IPS DF 6.9 (cell line): ENCODE data around the gene ATP11A.

Experiments
- DNase-seq: peaks from one replicate; pipeline ENCODE4 v3.0.0-alpha.2; 2013; ENCODE audit warnings: low read depth, low spot score
- H3K27ac ChIP-seq: one replicate; pipeline ENCODE4 v1.5.1; 2013; ENCODE audit warnings: low read length, control low read depth
- H3K27me3 ChIP-seq: 2 replicates; pipeline ENCODE4 v1.6.1; 2013; ENCODE audit warnings: mild to moderate bottlenecking, low read length; ENCODE audit not compliant: control insufficient read depth, insufficient read depth
- H3K36me3 ChIP-seq: 2 replicates; pipeline ENCODE4 v1.6.1; 2013; ENCODE audit warnings: low read length; ENCODE audit not compliant: control insufficient read depth, insufficient read depth
- H3K4me1 ChIP-seq: 2 replicates; pipeline ENCODE4 v1.6.1; 2013; ENCODE audit warnings: low read length; ENCODE audit not compliant: control insufficient read depth, insufficient read depth
- H3K4me3 ChIP-seq: 2 replicates; pipeline ENCODE4 v1.5.1; 2013; ENCODE audit warnings: mild to moderate bottlenecking, low read length
- H3K9me3 ChIP-seq: 2 replicates; pipeline ENCODE4 v1.6.1; 2013; ENCODE audit warnings: low read length, inconsistent platforms; ENCODE audit not compliant: control insufficient read depth, insufficient read depth
- WGBS: extraction: QIAGEN DNeasy Blood & Tissue Kit; methylation state at CpG from one replicate; pipeline ENCODE4 v1.1.7; 2013; ENCODE audit warnings: mixed read lengths, missing lambda C conversion rate; ENCODE audit not compliant: insufficient read length, insufficient coverage; 5-methylcytosine and 5-hydroxymethylcytosine counted together

ATP11A gene

GRCh38 chr13:112900691-112901091 lies 210.9 kb downstream of the ATP11A start:
- Histone ChIP-seq H3K9me3 (no peaks in the 10 kb centered on the region), H3K4me1 (peaks cover 5% of the 10 kb centered on the region; the same call in 1 of the 2 replicates), H3K4me3 (no peak overlapping the region), H3K36me3 (peaks cover 6% of the 10 kb centered on the region), H3K27ac (no peak overlapping the region), H3K27me3 (no peaks in the 10 kb centered on the region)
- no CpG with 5 or more reads among the region's 8 CpGs for WGBS
- DNase-seq: no peak

- Histone ChIP-seq H3K9me3 (no peaks in the 10 kb centered on the region), H3K27me3 (no peaks in the 10 kb centered on the region), H3K4me1 (peaks cover 8% of the 10 kb centered on the region), H3K36me3 (peaks cover 6% of the 10 kb centered on the region), H3K27ac (no peak overlapping the region), H3K4me3 (no peak overlapping the region)
- WGBS: no CpG with 5 or more reads among the region's 14 CpGs
- DNase-seq: no peak
Observed at GRCh38 chr13:112902101-112902651, 212.3 kb downstream of the ATP11A start.

GRCh38 chr13:112902669-112903068 lies 212.8 kb downstream of the ATP11A start:
- Histone ChIP-seq H3K36me3 (peaks cover 6% of the 10 kb centered on the region), H3K27ac (no peak overlapping the region), H3K27me3 (no peaks in the 10 kb centered on the region), H3K4me1 (peaks cover 8% of the 10 kb centered on the region), H3K4me3 (no peak overlapping the region), H3K9me3 (no peaks in the 10 kb centered on the region)
- WGBS: no CpG with 5 or more reads among the region's 2 CpGs
- no peak for DNase-seq

GRCh38 chr13:112903071-112903577 lies 213.3 kb downstream of the ATP11A start:
- Histone ChIP-seq H3K27ac (no peak overlapping the region), H3K4me3 (no peak overlapping the region), H3K36me3 (peaks cover 6% of the 10 kb centered on the region), H3K9me3 (no peaks in the 10 kb centered on the region), H3K4me1 (peaks cover 8% of the 10 kb centered on the region), H3K27me3 (no peaks in the 10 kb centered on the region)
- no CpG with 5 or more reads among the region's 8 CpGs for WGBS
- no peak for DNase-seq

GRCh38 chr13:112903606-112904195 lies 213.9 kb downstream of the ATP11A start:
- no peak for DNase-seq
- no peak overlapping the region for H3K4me3 ChIP-seq
- WGBS: no CpG with 5 or more reads among the region's 19 CpGs
- H3K4me1 ChIP-seq: peaks cover 6% of the 10 kb centered on the region
- H3K27ac ChIP-seq: no peak overlapping the region
- H3K27me3 ChIP-seq: no peaks in the 10 kb centered on the region
- no peaks in the 10 kb centered on the region for H3K9me3 ChIP-seq
- peaks cover 6% of the 10 kb centered on the region for H3K36me3 ChIP-seq

- Histone ChIP-seq H3K27ac (no peak overlapping the region), H3K9me3 (no peaks in the 10 kb centered on the region), H3K36me3 (peaks cover 6% of the 10 kb centered on the region), H3K27me3 (no peaks in the 10 kb centered on the region), H3K4me1 (peaks cover 6% of the 10 kb centered on the region), H3K4me3 (no peak overlapping the region)
- WGBS: no CpG with 5 or more reads among the region's 13 CpGs
- DNase-seq: no peak
Observed at GRCh38 chr13:112904436-112904960, 214.7 kb downstream of the ATP11A start.

GRCh38 chr13:112905086-112905485 lies 215.2 kb downstream of the ATP11A start:
- no peaks in the 10 kb centered on the region for H3K9me3 ChIP-seq
- no CpG with 5 or more reads among the region's 9 CpGs for WGBS
- peaks cover 6% of the 10 kb centered on the region for H3K4me1 ChIP-seq
- no peak overlapping the region for H3K4me3 ChIP-seq
- peaks cover 6% of the 10 kb centered on the region for H3K36me3 ChIP-seq
- no peak for DNase-seq
- no peak overlapping the region for H3K27ac ChIP-seq
- H3K27me3 ChIP-seq: no peaks in the 10 kb centered on the region

- DNase-seq: no peak
- H3K27me3 ChIP-seq: no peaks in the 10 kb centered on the region
- no peak overlapping the region for H3K4me3 ChIP-seq
- peaks cover 6% of the 10 kb centered on the region for H3K36me3 ChIP-seq
- no peak overlapping the region for H3K27ac ChIP-seq
- WGBS: no CpG with 5 or more reads among the region's 5 CpGs
- H3K4me1 ChIP-seq: peaks cover 4% of the 10 kb centered on the region
- H3K9me3 ChIP-seq: no peaks in the 10 kb centered on the region
Observed at GRCh38 chr13:112905619-112905989, 215.8 kb downstream of the ATP11A start.

DNA sequence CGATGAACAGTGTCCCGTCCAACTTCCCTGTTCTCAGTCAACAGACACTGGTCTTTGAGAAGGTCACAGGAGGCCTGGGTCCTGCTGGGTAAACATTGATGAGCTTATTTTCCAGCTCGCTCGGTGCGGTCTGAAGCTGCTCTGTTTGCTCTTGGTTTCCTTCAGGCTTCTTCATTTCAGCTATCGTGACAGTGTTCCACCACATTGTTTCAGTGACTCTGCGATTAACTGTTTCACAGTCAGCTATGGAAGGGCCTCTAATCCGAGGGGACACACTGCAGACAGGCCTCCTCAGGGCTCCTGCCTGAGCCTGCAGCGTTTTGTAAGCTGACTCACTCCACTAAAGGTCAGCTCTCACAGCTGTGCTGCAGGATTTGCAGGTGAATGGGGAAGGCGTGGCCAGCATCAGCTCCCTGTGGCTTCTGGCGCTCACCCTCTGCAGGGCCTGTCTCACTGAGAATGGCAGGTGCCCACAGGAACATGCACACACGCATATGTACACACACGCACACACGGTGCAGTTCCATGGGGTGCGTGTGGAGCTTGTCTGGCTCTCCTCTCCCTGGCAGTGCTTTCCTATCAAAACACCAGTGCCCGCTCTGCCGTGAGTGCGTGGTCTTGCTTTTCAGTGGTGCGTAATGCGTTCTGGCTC lies 216.3 kb downstream of the ATP11A start:
- WGBS: no CpG with 5 or more reads among the region's 20 CpGs
- no peaks in the 10 kb centered on the region for H3K27me3 ChIP-seq
- peak; percentile 67 for DNase-seq
- H3K9me3 ChIP-seq: no peaks in the 10 kb centered on the region
- H3K27ac ChIP-seq: no peak overlapping the region
- peaks cover 6% of the 10 kb centered on the region for H3K36me3 ChIP-seq
- no peak overlapping the region for H3K4me3 ChIP-seq
- peaks cover 3% of the 10 kb centered on the region for H3K4me1 ChIP-seq

DNA sequence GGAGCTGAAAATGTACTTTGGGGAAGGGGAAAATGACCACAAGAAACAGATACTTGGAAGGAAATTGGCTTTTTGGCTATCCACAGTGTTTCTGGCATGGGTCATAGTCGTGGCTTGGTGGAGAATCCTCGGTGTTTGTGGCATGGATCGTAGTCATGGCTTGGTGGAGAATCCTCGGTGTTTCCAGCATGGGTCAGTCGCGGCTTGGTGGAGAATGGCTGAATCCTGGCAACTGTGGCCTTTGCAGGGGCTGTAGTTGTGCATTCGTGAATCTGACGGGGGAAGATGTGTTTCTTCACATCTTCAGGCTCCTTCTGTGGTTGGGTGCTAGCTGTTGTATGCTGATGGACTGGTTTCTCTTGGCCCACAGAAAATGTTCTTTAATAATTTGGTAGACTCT lies 217.4 kb downstream of the ATP11A start:
- H3K27me3 ChIP-seq: no peaks in the 10 kb centered on the region
- H3K4me1 ChIP-seq: peaks cover 3% of the 10 kb centered on the region
- no peak overlapping the region for H3K4me3 ChIP-seq
- peaks cover 6% of the 10 kb centered on the region for H3K36me3 ChIP-seq
- no peak overlapping the region for H3K27ac ChIP-seq
- no peak for DNase-seq
- no CpG with 5 or more reads among the region's 8 CpGs for WGBS
- no peaks in the 10 kb centered on the region for H3K9me3 ChIP-seq
